GM19328 (cell line): ENCODE results near the gene ARPIN.

Experiments used
- ATAC-seq: cut with Tn5 transposase; IDR thresholded peaks from one replicate; pipeline ENCODE4 v1.9.1; 2021; ENCODE audit warnings: mild to moderate bottlenecking, moderate library complexity; ENCODE audit not compliant: unreplicated experiment

Gene ARPIN

GRCh38 chr15:89847101-89847500 lies 65.7 kb downstream of the ARPIN start:
- ATAC-seq, result no peak

- ATAC-seq, result no peak
Observed at GRCh38 chr15:89845305-89845893, 67.4 kb downstream of the ARPIN start.
